Activated CD4-positive, alpha-beta T cell treated with anti-CD3 and anti-CD28 coated beads, Interleukin-2, amount 50 U/mL, for 24 hours (primary cell): ENCODE measurements around the gene MRPL28.
A peak's percentile ranks its signal among the peaks of the same experiment; 100 is the strongest.
"Not testable (repeated sequence)": the region's sequence is repeated elsewhere in the genome, so short reads cannot be mapped to it uniquely, and the experiment has no call there.

Experiments
- DNase-seq, 2 donors: peaks; one replicate each; pipeline ENCODE4 v3.0.0-alpha.2; 2020; ENCODE audit warnings: low read depth in 1 of 2, low spot score in 1 of 2

The MRPL28 gene

DNA sequence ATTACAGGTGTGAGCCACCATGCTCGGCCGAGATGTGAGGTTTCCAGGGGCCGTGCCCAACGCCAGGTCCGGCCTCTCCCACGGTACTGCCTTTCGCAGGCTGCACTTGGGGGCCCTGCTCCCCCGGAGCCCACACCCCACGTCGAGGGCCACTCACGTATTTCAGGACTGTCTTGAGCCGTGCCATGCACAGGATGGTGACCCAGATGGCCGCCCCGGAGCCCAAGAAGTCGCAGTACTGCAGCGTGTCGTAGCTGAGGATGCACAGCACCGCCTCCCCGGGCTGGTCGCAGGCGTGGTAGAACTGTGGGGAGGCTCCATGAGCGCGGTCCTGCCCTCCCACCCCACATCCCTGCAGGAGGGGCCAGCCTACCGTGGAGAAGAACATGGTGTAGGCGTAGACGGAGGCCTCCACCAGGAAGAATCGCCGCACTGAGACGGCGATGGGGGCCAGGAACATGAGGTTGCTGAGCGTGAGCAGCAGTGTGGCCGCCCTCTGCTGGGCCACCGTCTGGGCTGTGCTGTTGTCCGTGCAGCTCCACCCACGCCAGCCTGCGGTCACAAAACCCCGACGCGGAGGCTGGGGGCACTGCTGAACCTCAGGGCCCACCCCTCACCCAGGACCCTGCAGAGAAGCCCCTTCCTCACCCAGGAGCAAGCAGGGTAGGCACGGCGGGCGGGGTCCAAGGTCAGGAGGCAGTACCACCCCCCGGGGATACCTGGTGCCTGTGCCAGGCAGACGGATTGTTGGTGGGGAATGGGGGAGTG lies 3.7 kb upstream of the MRPL28 start:
- no peak for DNase-seq

DNA sequence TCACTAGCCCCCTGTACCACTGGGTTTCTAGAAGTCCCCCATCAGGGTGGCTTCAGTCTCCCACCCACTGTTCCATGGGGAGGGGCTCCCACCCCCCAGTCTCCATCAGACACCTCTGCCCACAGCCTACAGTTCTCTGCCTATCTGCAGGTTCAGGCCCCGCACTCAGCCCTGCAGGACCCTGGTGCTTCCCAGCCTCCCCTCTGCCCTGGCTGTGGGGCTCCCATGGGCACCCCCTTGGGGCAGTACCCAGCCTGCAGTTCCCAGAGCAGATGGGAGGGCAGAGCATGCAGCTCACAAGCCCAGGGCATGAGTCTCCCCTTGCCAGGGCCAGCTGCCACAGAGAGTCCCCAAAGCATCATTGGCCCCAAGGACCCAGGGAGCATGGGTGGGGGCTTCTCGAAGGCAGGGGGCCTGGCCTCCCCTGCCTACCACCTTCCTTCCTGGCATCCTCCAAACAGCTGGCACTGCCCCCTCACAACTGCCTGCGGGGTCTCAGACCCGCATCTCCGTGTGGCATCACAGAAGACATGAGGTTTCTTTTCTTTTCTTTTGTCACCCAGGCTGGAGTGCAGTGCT lies 2.8 kb upstream of the MRPL28 start:
- DNase-seq: no peak

DNA sequence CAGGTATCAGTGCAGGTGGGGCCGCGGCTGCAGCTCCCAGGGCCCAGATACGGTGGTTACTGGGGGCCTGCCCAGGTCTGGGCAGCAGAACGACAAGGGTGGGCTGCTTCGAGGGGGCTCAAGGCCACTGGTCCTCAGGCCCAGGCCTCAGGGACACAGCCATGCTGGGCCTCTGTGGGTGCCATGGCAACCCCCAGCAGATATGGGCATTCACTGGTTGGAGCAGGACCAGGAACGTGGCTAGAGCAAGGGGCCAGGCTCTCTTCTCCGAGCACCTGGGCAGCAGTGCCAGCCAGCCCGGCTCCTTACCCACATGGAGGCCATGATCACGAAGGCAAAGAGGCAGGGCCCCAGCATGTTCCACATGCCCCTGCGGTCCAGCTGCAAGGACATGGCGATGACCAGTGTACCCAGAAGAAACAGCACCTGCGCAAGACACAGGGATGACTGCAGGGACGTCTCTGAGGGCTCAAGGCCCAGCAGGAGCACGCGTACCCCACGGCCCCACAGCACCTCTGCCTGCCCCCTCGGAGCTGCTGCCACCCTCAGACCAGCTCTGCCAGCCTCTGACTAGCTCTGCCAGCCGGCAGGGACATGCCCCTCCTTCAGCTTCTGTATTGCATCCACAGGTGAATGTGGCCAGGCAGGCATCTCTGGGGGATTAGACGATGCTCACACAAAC lies 2.1 kb upstream of the MRPL28 start:
- no peak for DNase-seq

DNA sequence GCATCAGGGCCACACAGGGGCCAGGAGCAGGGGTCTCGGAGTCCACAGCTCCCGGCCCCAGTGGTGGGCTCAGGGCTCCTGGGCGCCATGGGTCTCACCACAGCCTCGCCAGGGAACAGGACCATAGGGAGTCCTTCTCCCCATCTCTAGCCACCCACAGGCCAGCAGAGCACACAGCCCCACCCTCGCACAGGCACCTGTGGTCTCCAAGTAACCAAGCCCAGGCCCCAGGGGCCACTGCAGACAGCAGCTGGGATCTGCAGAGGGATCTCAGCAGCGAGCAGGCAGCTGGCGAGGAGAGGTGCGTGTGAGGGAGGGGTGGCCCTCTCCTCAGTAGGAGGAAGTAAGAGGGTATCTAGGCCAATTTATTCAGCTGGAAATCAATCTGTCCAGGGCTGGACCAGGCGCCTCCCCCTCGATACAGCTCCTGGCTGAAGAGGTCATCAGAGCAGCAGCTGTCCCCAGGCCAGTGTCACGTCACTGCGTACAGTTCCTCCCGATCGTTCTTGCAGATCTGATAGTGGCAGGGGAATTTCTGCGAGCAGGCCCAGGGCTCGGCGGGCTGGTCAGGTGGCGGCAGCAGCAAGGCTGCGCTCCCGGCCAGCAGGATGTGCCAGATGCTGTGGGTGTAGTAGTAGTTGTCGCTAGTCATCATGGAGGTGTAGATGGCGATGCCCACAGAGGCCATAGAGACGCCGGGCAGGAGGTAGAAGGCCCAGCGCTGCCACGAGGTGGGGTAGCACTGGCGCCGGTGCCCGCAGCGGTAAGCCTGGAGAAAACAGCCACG lies 1.4 kb upstream of the MRPL28 start:
- no peak for DNase-seq

DNA sequence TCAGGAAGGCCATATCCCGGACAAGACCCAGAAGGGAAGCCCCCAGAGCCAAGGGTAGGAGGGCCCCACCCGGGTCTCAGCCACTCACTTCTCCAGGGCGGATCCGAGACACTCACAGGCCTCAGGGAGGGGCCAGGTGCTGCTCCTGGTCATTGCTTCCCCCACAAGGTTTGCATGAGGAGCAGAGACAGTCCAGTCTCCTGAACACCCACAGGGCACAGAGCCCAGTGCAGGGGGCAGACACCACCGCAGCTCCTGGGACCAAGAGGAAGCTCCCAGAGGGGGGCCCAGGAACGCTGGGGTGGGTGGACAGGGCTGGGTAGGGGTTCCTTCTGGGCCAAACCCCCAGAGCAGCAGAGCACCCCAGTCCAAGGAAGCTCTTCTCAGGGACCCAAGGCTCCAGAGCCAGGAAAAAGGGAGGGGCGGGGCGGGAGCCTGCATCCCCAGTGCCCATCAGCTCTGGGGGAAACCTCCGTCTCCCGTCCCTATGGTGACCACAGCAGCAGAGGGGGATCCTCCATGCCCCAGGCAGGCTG lies 709 bp upstream of the MRPL28 start:
- DNase-seq: no peak

DNA sequence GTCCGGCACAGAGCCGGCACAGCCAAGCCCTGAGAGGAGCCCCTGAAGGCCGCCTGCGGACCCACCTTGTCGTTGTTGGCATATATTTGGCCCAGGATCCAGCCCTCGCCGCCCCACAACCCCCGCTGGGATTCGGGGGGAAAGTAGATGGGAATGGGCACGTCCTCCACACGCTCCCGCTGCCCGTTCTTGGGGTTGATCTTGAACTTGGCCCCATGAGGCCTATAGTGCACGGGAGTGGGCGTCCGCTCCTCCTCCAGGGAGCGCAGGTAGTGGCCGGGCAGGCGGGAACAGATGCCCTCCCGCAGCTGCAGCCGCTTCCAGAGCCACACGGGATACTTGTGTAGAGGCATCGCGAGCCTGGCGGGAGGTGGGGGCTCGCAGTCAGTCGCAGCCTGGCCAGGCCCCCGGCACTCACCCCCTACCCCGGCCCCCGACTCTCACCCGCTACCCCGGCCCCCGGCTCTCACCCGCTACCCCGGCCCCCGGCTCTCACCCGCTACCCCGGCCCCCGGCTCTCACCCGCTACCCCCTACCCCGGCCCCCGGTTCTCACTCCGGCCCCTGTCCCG lies 387 bp downstream of the MRPL28 start:
- no peak for DNase-seq

DNA sequence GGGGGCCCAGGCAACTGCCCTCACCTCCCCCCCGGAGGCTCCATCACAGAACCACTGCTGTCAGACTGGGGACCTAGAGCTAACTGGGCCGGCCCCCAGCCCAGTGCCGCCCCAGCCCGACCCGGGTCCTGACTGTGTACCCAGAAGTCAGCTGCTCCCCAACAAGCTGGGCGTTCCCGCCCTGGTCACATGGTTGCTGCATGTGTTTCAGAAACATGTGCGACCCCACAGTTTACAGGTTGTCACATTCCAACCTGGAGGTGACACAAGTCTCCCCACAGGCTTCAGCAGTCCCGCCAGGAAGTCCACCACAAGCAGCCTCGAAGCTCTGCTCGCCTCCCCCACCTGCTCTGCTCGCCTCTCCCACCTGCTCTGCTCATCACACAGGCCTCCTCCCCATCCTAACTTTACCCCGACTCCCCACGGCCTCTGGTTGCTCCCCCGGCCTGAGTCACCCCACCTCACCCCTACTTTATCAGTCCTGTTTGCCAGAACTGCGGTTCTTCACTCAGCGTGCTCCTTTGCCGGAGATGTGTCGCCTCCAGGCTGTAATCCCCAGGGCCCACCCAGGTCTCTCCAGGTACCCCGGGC lies 968 bp downstream of the MRPL28 start:
- no peak for DNase-seq

DNA sequence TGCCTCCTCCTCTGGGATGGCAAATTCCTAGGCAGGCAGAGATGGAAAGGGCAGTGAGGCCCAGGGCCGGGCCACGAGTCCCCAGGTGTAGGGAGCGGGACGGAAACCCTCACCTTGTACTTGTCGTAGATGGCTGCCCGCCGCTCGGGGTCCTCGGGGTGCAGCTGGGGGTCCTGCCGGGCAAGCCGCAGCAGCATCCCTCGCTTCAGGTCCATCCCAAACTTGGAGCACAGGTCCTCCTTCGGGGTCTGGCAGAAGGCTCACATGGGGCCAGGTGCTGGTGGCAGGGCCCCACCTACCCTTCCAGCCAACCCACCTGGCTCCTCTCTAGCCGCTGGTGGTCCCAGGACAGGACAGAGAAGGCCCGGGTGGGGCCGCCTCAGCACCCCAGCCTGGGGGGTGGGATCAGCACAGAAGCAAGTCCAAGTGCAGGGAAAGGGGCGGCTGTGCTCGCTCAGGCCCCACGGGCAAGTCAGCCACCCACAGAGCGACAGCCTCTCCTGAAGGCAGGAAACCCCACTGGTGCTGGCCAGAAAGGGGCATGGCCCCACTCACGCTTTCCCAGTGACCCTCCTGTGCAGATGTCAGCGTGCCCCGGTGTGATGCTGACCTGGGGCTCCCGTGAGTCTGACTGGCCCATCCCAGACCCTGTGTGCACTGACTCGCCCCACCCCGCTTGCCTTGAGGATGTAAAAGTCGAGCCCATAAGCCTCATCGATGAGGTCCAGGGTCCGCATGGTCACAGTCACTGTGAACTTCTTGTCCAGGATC lies 1.8 kb downstream of the MRPL28 start:
- DNase-seq: no peak

DNA sequence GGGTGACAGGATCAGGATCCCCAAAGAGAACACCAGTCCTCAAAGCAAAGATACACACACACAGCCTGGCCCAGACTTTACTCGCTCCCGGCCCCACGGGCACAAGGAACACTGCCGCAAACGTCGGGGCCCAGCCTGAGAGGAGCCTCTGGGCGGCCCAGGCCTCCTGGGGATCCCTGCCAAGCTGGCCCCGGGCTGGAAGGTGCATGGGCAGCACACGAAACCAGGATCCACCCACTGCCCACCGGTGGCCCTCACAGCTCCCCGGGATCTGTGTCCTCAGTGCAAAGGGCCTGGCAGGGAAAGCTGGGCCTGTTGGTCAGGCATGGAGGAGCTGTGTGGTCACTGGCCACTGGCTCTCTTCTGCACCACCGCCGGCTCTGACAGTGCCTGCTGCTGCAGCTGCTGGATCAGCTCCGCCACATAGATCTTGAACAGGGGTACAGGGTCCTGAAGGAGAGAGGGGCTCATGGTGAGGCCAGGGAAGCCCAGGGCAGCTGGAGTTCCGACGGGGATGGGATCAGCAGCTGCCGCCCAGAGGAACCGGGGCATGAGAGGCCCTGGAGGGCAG lies 2.9 kb downstream of the MRPL28 start:
- DNase-seq: no peak

DNA sequence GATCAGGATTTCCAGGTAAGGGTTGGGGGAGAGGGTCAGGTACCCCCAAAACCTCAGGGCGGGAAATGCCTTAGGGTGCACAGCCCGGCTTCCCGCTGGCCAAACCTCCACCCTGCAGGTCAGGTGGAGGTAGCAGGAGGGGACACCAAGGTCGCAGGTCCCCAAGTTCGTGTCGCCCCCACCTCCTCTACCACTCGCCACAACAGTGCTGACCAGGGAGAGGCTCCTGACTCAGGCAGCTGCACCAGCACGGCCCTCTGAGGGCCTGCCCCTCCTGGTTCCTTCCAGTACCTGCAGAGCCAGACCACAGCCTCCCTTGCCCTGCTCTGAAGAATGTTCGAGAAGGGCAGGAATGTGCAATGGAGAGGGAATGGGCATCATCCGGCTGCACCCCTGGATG lies 3.9 kb downstream of the MRPL28 start:
- no peak for DNase-seq

DNA sequence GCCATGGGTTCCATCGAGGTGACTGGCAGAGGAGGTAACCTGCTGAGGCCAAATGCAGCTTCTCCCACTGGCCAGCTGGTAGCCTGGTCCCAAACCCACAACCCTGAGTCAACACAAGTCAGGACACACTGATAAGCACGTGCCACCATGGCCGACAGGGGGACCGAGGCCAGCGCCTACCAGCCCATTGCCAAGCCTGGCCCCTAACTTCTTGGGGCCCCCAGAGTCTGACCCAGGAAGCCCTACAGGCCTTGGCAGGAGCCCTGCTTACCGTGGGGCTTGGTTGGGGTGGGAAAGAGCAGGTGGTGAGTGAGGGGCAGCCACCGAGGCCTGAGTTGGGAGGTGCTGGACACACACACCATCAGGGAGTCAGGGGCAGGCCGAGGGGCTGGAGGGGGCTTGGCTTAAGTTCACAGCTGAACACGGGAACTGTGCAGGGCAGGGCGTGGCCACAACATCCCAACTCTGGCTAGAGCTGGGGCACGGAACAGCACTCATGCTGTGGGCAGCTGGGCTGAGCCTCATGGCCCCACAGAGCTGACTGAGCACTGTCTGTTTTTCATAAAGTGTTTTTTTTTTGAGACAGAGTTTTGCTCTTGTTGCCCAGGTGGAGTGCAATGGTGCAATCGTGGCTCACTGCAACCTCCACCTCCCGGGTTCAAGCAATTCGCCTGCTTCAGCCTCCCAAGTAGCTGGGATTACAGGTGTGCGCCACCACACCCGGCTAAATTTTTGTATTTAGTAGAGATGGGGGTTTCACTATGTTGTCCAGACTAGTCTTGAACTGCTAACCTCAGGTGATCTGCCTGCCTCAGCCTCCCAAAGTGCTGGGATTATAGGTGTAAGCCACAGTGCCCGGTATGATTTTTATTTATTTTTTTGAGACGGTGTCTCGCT lies 5.5 kb downstream of the MRPL28 start:
- no peak for DNase-seq

DNA sequence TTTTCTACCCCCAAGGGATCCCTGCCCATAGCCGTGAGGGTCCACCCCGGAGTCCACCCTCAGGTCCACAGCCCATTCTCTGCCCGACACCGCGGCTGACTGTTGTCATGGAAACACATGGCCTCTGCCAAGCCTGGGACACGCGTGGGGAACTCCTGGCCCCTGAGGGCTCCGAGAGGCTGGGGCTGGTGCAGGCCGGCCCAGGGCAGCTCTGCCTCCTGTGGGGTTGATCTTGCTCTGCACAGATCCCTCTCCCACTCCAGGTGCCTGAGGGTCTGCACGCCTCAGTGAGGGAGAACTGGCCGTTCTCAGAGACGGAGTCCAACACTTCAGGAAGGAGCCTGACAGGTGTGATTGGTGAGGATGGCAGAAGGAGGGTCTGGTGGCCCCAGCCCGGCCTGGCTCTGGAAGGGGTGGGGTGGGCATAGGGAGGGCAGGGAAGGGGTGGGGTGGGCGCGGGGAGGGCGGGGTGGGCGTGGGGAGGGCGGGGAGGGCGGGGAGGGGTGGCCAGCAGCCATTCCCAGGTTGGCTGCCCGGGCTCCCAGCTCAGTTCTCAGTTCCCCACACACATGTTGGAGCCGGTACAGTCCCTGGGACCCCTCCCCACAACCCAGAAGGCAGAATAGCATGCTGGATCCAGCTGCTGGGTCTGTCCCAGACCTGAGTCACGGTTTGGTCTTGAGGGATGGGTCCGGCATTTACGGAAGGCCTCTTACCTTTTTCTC lies 6.4 kb downstream of the MRPL28 start:
- no peak for DNase-seq

DNA sequence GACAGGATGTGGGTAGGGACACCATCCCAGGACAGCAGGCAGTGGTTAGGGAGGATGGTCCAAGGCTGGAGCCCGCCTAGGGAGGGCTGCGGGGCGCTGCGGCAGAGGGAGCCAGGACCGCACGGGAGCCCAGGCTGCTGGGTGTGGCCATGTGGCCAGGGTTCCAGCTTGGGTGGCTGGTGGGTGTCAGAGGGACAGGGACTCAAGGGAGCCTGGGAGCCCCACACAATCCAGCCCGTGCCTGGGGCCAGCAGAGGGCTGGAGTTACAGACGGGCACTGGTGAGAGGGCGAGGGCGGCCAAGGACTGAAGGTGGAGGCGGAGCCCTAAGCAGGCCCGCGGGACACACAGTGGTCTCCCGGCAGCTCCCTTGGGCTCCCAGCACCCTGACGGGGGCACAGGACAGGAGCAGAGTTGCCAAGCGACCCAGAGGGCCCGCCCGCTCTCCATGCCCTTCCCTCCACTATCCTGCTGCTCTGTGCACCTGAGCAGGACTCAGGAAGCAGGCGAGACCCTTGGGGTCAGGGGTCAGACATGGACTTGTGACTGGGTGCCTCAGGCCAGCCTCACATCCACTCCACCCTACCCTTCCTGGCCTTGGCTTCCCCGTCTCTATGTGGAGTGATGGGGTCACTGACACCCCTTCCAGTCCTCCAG lies 7.1 kb downstream of the MRPL28 start:
- no peak for DNase-seq

DNA sequence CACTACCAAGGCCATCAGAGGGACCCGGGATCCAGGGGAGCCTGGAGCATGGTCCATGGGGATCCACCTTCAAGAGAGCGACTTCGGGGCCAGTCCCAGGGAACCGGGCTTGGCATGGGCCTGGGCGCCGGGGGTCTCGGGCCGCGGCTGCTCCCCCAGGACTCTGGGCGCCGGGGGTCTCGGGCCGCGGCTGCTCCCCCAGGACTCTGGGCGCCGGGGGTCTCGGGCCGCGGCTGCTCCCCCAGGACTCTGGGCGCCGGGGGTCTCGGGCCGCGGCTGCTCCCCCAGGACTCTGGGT lies 7.7 kb downstream of the MRPL28 start:
- DNase-seq: not testable (repeated sequence)

DNA sequence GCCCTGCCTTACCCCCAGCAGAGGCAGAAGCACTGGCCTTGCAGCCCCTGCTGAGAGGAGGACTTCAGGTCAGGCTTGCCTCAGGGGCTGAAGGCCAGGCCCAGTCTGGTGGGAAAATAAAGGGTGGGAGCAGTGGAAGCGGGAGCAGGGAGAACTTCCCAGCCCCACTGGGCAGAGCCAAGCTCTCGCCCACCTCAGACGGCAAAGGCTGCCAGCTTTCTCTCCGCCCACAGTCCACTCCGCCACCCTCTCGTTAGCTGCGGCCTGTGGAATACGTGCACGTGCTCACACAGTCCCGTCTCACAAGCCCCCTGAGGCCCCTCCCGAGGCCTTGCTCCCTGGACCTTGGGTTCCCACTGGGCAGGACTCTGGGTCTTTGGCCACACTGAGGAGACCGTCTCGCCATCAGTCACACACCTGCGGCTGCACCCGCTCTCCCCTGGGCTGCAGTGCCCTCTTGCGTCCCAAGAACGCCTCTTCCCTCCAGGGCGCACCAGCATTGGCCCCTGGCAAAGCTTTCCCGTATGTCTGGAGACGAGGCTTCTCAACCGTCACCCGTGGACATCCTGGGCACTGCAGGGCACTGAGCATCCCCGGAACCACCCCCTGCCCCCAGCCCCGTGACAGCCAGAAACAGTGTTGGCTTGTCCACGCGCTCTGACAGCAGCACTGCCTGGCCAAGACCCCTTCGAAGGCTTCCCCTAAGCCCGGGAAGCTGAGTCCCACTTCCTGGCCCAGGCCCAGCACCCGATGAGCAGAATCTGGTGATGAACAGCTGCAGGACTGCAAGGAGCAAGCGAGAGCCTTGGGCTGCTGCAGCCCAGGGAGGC lies 8.3 kb downstream of the MRPL28 start:
- DNase-seq: peak; percentile 54 to 60

DNA sequence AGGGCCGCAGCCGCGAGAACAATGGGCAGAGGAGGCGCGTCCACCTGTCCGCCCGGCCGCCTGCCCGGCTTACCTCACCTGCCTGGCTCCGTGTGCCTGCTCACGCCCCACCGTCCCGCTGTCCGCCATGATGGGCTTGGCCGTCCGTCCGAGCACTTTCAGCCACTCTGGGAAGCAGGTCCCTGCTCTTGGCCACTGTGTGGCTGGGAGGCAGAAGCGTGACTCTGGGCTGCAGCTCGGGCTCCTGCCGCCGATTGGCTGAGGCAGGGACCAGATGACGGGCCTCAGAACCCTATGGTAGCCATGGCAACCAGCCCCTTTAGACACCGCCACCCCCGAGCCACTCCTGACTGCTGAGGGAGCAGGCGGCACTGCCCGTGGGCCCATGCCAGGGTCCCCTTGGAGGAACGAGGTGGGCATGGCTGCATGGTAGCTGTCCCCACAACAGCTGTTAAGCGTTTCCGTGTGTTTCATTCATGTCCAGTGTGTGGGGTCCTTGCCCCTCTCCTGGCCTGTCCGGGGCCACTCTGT lies 8.9 kb downstream of the MRPL28 start:
- no peak for DNase-seq
